Dedifferentiated amniotic fluid mesenchymal stem cell (primary cell): ENCODE results near the gene DNAH17.

ENCODE experiments used
- DNase-seq: peaks from one replicate; pipeline ENCODE4 v3.0.0-alpha.2; 2016; ENCODE audit errors: extremely low spot score

The DNAH17 gene

DNA sequence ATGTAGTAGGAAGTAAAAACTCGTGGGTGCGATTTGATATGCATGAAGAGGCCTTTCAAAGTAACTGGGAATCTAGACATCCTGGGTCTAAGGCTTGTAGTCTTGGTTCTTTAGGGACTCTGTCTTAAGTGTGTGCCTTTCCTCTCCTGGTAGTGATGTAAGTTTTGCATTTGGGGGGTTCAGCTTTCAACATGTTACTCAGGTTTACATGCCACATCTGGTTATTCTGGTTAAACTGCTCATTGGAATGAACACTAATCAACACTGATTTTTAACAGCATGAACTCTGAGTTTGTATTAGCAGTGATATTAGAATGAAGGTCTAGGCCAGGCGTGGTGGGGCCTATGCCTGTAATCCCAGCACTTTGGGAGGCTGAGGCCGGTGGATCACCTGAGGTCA is 183.6 kb downstream of the DNAH17 start:
- DNase-seq: no peak

DNA sequence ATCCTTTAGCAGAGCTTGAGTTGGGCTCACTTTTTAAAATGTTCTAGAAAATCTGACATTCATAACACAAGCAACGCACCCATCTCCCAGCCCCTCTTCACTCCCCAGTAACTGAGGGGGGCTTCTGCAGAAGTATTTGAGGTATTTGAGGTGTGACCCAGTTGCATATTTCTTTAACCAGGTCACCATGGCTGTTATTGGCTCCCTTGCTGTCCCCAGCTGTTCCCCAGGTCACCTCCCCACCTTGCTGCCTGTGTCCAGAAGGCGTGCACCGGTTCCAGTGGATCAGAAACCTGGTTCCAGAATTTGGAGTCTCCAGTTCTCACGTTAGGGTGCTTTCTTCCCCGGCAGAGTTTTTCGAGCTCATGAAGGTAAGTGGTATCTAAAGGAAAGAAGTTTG is 184.9 kb downstream of the DNAH17 start:
- DNase-seq: no peak

DNA sequence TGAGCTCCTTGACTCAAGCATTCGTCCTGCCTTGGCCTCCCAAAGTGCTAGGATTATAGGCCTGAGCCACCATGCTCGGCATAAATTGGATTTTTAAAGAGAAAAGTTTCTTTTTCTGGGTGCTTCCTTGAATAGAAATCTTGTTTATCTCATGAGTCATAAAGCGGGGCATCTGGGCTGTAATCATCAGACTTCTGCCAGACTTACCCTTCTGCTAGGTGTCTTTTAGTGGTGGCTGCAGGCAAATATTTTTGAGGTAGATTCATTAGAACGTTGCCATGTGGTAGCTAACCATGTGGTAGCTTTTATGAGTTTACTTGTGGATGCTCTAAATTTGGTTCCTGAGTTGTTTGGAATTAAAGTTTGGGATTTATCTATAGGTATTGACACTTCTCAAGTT is 185.4 kb downstream of the DNAH17 start:
- DNase-seq: peak; percentile 29

DNA sequence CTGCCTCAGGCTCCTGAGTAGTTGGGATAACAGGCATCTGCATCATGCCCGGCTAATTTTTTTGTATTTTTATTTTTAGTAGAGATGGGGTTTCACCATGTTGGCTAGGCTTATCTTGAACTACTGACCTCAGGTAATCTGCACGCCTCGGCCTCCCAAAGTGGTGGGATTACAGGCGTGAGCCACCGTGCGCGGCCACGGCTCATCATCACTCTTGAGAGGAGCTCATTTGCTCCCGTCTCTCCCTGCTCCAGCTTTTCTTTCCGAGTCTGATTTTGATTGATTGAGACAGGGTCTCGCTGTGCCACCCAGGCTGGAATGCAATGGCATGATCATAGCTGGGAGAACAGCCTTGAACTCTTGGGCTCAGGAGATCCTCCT is 186.2 kb downstream of the DNAH17 start:
- DNase-seq: no peak

DNA sequence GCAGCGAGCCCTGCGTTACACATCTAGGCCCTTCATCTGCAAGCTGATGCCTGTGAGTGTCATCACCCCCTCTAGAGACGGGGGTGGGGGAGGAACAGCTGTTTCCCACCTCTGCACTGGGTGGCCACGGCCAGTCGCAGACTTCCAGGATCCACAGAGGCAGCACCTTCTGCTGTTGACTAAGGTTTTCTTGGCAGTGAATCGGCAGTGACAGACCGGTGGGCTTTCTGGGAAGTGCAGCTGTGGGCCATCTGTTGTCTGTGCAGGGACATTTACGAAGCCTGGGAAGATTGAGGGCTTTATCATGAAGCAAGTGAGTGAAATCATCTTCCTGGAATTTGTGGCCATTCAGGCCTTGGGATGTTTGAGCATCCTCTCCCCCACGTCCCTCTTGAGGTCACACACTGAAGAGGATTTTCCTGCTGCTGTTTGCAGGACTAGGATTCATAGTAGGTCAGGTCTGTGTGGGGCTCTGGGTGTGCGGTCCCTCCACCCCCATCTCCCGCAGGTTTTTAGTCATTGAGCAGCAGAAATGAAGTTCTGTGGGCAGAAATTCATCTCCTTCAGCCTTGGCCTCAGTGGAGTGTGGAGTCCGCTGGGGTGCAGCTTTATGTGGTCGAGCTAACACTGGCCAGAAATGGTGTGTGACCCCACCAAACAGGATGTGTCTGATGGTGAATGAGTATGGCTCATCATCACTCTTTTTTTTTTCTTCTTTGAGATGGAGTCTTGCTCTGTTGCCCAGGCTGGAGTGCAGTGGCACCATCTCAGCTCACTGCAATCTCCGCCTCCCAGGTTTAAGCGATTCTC is 186.8 kb downstream of the DNAH17 start:
- peak; percentile 73 for DNase-seq

DNA sequence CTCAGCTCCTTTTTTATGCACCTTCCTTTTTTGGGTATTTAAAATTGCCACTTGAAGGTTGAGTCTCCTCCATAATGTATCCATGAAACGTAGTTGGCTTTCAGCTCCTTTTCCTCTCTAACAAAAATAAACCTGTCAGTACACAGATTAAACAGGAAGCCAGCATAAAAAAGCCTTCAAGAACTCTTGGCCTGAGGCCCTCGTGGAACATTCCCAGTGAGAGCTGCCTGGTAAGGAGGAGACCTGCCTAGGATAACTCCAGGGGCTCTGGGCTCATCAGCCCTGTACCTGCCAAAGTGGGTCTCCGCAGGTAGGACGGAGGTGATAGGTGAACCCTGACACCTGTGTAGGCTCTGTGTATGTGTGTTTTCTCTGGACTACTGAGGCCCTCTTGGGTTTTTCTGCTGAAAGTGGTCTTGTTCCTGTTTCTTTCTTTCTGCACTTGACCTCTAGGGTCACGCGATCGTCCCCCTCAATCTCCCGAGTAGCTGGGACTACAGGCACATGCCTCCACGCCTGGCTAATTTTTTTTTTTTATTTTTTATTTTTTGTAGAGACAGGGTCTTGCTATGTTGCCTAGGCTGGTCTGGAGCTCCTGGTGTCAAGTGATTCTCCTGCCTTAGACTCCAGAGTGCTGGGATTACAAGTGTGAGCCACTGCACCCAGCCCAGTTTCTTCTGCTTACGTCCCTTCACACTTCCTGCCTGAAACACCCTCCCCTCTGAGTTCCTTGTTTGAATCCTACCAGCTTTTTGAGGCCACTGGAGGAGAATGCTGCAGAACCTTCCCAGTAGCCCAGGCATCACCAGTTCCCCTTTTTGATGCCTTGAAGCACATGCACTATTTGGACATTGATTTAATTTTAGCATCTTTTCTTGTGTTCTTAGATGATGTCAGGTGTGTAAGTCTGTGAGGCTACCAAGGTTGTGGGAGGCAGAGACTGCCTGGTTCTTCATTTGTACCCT is 188.9 kb downstream of the DNAH17 start:
- DNase-seq: no peak

DNA sequence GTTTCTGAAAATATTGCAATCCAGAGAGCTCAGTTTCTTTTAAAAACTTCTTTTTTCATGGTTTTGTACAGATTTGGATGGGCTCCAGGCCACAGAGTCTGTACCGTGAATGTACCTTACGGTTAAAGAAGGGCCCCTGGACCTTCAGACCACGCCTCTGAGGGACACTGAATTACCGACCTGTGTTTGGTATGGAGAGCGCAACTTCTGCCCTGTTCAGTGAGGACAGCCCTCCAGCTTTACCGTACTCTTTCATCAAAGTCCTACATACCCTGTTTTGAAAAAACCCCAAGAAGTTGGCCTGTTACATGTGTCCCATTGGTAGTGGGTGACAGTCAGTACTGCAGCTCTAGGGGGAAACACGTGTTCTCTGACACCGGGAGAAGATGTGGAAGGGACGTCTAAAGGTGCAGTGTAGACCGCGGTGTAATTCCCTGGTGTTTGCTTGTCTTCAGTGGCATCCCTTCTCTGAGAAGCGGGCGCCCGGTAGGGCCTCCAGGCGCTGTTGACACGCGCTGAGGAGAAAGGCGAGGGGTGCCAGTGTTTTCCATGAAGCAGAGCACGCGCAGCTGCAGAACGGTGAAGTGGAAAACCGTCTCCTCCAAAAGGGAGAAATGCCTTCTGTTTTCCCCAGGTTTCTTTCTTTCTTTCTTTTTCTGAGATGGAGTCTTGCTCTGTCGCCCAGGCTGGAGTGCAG is 192.6 kb downstream of the DNAH17 start:
- no peak for DNase-seq

DNA sequence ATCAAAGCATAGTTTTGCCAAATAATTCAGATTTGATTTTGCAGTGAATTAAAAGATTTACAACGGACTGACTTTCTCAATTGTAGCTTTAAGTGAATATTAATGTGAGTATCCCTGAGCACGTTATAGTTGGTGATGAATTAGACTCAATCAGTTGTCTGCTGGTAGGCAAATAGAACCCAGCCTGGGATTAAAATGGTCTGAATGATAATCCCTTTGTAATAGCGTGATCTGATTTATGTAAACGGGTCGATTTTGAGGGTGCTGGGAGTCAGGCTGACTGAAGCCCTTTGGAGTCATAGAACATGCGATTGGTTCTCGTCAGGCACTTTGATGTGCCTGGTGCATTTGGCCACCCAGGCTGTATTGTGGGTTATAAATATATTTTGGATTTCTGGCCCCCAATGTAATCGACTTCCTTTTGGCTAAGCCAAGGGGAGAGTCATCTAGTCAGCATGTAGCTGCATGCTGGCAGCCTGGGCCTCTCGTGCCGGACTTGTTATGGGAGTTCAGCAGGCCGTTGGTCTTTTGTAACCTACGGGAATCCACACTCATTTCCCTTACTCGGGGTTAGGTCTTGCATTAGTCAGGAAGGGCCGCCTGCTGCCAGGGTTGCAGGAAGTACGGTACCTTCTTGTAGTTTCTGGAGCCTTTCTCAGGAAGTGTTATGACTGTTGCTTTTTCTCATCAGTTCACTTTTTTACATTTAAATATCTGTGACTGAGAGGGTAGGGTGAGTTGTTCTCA is 193.3 kb downstream of the DNAH17 start:
- no peak for DNase-seq

DNA sequence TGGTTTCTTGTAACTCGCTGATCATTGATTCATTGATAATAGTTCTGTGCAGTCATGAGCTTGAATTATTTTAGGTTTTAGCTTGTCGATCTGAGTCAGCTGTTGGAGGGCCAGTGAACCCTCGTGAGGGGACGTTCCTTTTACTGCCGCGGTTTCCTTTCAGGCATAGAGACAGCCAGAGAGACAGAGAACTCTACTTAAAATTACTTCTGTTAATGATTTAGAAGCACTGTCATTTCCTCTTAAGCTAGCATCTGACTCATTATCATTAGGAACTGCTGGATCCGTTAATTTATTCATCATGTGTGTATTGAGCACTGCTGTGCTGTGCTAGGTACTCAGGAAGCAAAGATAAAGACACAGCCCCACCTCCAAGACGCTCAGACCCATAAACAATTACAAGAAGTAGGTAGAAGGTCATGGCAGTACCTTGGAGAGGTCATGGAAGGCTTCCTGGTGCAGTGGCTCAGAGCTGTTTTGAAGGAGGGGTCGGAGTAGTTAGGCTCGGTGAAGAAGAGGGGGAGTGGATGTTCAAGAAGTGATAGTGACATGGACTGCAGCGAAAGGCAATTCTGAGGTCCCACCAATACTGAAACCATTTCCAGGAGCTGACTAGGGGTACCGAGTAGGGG is 195.5 kb downstream of the DNAH17 start:
- DNase-seq: no peak

DNA sequence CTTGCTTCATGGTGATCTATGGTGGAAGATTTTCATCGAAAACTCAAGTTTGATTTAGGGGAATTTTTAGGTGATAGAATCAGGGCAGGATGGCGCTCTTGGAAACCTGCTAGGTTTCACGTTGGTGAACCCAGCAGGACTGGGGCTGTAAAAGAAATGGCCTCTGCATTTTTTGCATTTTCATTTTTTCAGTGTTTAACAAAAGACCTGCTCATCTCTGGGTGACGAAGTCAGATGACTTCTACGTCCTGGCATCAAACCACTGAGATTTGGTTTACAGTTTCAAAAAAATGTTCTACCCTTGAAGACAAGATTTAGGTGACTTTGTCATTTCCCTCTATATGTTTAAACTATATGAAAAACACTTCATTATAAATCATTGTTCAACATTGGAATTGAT is 196.8 kb downstream of the DNAH17 start:
- DNase-seq: no peak

DNA sequence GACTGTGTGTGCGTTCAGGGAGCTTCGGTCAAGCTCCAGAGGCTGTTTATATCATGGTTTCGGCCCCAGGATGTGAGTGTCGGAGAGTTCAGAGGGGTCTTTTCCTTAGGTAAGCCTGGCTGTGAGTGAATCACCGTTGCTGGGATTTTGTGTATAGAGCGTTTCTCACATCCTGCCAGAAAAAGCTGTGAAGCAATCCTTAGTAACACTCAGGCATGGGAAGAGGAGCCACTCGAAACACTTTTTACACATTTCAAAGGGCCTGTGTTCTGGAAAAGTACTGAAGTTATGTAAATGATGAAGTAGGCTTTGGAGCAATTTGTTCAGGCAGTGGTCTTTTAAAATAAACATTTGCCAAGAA is 198.1 kb downstream of the DNAH17 start:
- peak; percentile 48 for DNase-seq

DNA sequence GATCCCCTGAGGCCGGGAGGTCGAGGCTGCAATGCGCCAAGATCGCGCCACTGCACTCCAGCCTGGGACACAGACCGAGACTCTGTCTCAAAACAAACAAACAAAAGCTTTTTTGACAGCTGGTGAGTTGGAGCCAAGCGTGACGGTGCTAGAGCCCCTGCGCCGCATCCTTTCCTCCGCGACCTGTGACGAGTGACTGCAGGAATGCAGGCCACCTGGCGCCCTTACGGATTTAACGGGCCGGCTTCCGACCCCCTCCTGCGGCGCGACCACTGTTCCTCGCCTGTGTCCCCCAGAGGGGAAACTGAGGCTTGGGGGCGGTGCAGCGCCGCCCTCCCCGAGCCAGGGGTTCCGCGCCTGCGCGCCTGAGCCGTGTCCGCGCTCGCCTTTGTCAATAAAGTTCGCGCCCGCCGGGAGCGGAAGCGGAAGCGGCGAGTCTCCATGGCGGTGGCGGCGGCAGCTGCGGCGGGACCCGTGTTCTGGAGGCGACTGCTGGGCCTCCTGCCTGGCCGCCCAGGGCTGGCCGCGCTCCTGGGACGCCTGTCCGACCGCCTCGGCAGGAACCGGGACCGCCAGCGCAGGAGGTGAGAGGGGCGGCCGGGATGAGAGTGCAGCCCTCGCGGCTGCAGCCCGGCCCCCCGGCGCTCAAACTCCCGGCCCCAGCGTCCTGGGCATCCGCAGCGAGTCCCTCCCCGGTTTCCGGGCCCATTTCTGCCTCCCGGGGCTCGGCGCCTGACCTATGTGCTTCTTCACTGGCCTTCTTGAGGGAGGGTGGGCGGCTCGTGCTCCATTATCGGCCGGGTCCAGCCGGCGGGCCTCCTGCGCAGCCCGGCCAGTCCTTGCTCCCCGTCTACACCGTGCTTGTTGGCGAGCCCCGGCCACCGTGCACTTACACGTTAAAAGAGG is 198.7 kb downstream of the DNAH17 start, which contains the start of gene PGS1:
Gene PGS1 (plus strand): TSS at position 425 of the 906 bp plus-strand sequence. CDS start 17 bp downstream, at position 442.
- DNase-seq: peak; percentile 58

DNA sequence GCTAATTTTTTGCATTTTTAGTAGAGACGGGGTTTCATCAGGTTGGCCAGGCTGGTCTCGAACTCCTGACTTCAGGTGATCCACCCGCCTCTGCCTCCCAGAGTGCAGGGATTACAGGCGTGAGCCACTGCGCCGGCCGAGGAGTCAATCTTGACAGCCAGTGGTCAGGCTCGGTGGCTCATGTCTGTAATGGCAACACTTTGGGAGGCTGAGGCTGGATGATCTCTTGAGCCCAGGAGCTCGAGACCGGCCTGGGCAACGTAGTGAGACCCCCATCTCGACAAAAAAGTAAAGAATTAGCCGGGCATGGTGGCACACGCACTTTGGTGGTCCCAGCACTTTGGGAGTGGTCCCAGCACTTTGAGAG is 199.4 kb downstream of the DNAH17 start:
- no peak for DNase-seq

DNA sequence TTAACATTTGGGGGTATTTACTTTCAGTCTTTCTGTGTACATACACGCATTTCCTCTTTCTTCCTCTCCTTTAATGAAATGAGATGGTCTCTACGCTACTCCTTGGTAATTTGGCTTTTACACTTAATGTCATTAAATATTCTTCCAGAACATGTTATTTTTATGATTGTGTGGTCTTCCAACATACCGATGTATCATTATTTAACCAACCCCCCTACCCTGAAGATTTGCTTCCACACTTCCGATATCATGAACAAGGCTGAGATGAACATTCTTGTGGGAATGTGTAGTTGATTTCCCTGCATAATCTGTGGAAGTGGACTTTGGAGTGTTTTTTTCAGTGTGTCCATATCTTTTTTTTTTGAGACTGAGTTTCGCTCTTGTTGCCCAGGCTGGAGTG is 201.0 kb downstream of the DNAH17 start:
- DNase-seq: no peak

DNA sequence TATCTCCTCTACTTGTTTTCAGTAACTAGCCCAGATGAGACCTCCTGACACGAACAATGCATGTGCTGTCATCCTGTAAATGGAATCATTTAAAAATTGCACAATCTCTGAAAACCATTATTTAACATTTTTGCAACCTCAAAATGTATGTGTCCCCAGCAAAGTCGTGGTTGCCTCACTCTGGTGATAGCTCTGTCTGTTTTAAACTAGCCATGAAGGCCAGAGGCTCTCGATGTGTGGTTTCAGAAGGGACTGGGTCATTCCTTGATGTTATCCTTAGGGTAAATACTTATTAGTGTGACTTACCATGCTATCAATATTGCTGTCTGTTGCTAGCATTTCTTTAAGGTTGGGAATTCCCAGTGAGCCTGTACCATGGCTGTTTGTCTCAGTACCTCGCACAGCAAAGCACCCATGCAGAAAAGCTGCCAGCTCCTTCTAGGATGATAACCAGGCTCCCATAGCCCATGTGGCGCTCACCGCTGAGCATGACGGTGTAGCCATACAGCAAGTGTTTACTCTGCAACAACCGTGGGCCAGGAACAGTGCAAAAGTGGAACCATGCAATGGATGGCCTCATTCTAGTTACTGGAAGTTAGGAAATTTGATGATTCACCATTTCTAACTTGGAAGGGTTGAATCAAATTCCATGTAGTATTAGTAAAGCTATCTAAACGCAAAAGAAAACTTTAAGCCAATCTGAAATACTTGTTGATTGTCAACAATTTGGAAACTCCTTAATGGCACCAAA is 201.6 kb downstream of the DNAH17 start:
- DNase-seq: peak; percentile 91

DNA sequence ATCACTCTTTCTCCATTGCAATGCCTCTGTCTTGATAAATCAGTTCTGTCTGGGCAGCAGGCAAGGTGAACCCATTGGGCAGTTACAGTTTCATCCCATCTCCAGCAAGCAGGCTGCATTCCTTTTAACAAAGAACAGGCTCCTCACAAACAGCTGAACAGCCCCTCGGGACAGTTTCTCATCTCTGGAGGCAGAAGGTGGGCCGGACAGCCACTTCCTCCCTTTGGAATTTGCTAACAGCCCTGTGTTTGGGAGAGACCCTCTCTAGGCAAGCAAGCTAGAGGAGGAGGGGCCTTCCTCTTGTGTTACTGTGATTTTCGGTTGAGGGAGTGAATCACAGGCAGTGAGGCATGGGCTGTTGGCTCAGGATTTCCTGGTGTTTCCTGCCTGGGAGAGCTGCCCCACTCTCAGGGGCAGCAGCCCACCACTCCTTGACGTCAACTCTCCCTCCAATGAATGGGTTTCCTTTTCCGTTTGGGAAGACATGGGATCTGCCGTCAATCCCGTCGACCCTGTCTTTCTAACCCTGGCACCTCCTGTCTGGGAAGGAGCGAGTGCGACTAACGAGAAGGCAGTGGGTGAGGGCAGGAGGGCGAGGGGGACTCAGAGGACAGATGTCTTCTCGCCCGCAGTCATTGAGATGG is 202.4 kb downstream of the DNAH17 start:
- DNase-seq: peak; percentile 28

DNA sequence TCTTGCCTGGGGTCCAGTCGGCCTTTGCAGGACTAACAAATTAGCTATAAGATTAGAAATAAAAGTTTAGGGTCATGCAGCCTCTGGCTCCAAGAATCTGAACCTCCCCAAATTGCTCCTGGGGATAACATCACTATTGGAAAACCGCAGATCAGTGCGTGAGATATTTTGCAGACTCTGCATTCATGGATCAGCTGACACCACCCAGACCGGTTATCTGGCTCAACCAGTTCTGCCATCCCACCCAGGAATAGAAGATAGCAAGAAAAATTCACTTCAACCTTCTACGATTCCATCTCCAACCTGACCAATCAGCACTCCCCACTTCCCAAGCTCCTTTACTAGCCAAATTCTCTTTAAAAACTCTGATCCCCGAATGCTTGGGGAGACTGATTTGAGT is 203.0 kb downstream of the DNAH17 start:
- no peak for DNase-seq
